Stimulated activated effector memory CD8-positive, alpha-beta T cell treated with anti-CD3 and anti-CD28 coated beads, Interleukin-12 subunit alpha, Interleukin-12 subunit beta, amount 100 ng/mL, for 72 hours (primary cell): ENCODE data around the gene HBA1.
"Not testable (repeated sequence)": the region's sequence is repeated elsewhere in the genome, so short reads cannot be mapped to it uniquely, and the experiment has no call there.

Source experiments
- ATAC-seq: fragments of 150-1000 bp; cut with Tn5 transposase; 2 replicates; pipeline ENCODE4 v1.10.0; 2021
- DNase-seq, 2 donors: peaks; one replicate each; pipeline ENCODE4 v3.0.0; 2021 to 2022; ENCODE audit warnings: low spot score in 2 of 2
- H3K27ac Mint-ChIP-seq: one replicate; pipeline ENCODE4 v1.8.0; 2022; ENCODE audit warnings: mild to moderate bottlenecking, mixed read lengths
- H3K36me3 Mint-ChIP-seq: one replicate; pipeline ENCODE4 v1.8.0; 2022; ENCODE audit warnings: mild to moderate bottlenecking, mixed read lengths
- H3K4me1 Mint-ChIP-seq: one replicate; pipeline ENCODE4 v1.8.0; 2022; ENCODE audit warnings: mixed read lengths
- H3K4me3 Mint-ChIP-seq: one replicate; pipeline ENCODE4 v1.8.0; 2022; ENCODE audit warnings: mild to moderate bottlenecking, mixed read lengths
- H3K9me3 Mint-ChIP-seq: one replicate; pipeline ENCODE4 v1.8.0; 2022; ENCODE audit warnings: mixed read lengths

Gene HBA1

DNA sequence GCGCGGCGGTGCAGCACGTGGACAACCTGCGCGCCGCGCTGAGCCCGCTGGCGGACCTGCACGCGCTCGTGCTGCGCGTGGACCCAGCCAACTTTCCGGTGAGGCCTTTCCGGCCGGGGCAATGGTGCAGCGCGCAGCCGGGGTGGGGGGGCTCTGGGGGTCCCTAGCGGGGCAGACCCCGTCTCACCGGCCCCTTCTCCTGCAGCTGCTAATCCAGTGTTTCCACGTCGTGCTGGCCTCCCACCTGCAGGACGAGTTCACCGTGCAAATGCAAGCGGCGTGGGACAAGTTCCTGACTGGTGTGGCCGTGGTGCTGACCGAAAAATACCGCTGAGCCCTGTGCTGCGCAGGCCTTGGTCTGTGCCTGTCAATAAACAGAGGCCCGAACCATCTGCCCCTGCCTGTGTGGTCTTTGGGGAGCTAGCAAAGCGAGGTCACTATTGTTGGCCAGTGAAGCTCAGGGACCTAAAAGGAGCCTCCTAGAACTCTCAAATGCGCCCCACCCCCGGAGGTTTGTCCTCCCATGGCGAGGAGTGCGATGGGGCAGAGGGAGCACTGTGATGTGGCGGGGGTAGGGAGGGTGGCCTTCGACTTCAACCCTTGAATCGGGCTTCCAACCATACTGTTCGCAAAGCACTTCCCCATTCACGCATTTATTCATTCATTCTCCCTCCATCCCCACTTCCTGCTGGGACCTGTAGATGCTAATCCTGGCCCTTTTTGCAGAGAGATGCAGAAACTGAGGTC lies 9.9 kb upstream of the HBA1 start:
- H3K9me3 Mint-ChIP-seq, result no peaks in the 10 kb centered on the region
- H3K4me3 Mint-ChIP-seq, result peak overlapping the region; percentile 44
- no peak for DNase-seq
- no peak for ATAC-seq
- no peaks in the 10 kb centered on the region for H3K36me3 Mint-ChIP-seq
- no peak overlapping the region for H3K27ac Mint-ChIP-seq
- peaks cover 17% of the 10 kb centered on the region for H3K4me1 Mint-ChIP-seq

DNA sequence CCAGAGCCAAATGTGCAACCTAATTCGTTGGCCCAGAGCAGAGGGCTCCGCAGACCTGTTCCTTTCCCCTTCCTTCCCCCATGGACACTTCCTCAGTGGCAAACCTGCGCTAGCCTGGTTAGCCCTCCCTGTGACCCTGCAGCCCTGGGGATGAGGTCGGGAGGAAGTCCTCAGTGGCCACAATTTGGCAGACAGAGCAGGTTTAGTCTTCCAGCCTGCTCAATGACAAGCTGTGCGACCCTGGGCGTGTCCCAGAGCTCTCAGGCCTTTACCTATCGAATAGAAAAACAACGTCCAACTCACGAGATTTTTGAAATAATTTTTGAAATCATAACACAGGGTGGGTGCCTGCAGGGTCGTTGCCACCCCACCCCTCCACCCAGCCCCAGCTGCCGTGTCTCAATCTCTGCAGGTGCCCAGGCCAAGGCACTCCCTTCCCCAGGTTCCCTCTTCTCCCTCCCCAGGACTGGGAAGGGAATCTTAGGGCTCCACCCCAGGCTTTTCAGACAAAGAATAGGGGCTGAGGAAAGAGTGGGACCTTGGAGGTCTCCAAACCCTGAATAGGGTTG lies 9.3 kb upstream of the HBA1 start:
- ATAC-seq (no peak), DNase-seq (no peak)
- Mint-ChIP-seq H3K4me3 (peak overlapping the region; percentile 10), H3K9me3 (no peaks in the 10 kb centered on the region), H3K27ac (no peak overlapping the region), H3K36me3 (no peaks in the 10 kb centered on the region), H3K4me1 (peaks cover 17% of the 10 kb centered on the region)

GRCh38 chr16:168424-168823 lies 8.1 kb upstream of the HBA1 start:
- peaks cover 17% of the 10 kb centered on the region for H3K4me1 Mint-ChIP-seq
- H3K36me3 Mint-ChIP-seq, result no peaks in the 10 kb centered on the region
- H3K27ac Mint-ChIP-seq, result no peak overlapping the region
- H3K9me3 Mint-ChIP-seq, result no peaks in the 10 kb centered on the region
- no peak for ATAC-seq
- no peak for DNase-seq
- no peak overlapping the region for H3K4me3 Mint-ChIP-seq

GRCh38 chr16:169014-169413 lies 7.5 kb upstream of the HBA1 start:
- Mint-ChIP-seq H3K27ac (no peak overlapping the region), H3K4me1 (peaks cover 17% of the 10 kb centered on the region), H3K36me3 (no peaks in the 10 kb centered on the region), H3K4me3 (no peak overlapping the region), H3K9me3 (no peaks in the 10 kb centered on the region)
- no peak for DNase-seq
- no peak for ATAC-seq

GRCh38 chr16:170088-170507 lies 6.4 kb upstream of the HBA1 start:
- not testable (repeated sequence) for H3K27ac Mint-ChIP-seq, H3K36me3 Mint-ChIP-seq, DNase-seq, ATAC-seq, H3K9me3 Mint-ChIP-seq, H3K4me3 Mint-ChIP-seq
- H3K4me1 Mint-ChIP-seq, result peaks cover 22% of the 10 kb centered on the region

- Mint-ChIP-seq H3K4me1 (peaks cover 17% of the 10 kb centered on the region), H3K27ac (no peak overlapping the region), H3K4me3 (no peak overlapping the region), H3K36me3 (no peaks in the 10 kb centered on the region), H3K9me3 (no peaks in the 10 kb centered on the region)
- ATAC-seq, result no peak
- no peak for DNase-seq
These were observed 5.7 kb upstream of the HBA1 start for GRCh38 chr16:170788-171187.

DNA sequence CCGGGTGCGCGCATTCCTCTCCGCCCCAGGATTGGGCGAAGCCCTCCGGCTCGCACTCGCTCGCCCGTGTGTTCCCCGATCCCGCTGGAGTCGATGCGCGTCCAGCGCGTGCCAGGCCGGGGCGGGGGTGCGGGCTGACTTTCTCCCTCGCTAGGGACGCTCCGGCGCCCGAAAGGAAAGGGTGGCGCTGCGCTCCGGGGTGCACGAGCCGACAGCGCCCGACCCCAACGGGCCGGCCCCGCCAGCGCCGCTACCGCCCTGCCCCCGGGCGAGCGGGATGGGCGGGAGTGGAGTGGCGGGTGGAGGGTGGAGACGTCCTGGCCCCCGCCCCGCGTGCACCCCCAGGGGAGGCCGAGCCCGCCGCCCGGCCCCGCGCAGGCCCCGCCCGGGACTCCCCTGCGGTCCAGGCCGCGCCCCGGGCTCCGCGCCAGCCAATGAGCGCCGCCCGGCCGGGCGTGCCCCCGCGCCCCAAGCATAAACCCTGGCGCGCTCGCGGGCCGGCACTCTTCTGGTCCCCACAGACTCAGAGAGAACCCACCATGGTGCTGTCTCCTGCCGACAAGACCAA lies 4.0 kb upstream of the HBA1 start, which contains the start of gene HBA2:
Gene HBA2 (plus strand): TSS at position 503 of the 568 bp plus-strand sequence. CDS start 37 bp downstream, at position 540.
- H3K4me1 Mint-ChIP-seq, result peaks cover 10% of the 10 kb centered on the region
- not testable (repeated sequence) for H3K36me3 Mint-ChIP-seq, H3K9me3 Mint-ChIP-seq, H3K4me3 Mint-ChIP-seq, H3K27ac Mint-ChIP-seq, DNase-seq
- ATAC-seq, result peak; percentile 42

- not testable (repeated sequence) for H3K36me3 Mint-ChIP-seq, H3K9me3 Mint-ChIP-seq, H3K27ac Mint-ChIP-seq, DNase-seq, H3K4me3 Mint-ChIP-seq, ATAC-seq
- H3K4me1 Mint-ChIP-seq, result peaks cover 10% of the 10 kb centered on the region
These were observed 3.1 kb upstream of the HBA1 start for GRCh38 chr16:173211-173854.

GRCh38 chr16:173928-174769 lies 2.3 kb upstream of the HBA1 start:
- H3K4me3 Mint-ChIP-seq, H3K4me1 Mint-ChIP-seq, ATAC-seq, H3K36me3 Mint-ChIP-seq, H3K9me3 Mint-ChIP-seq, H3K27ac Mint-ChIP-seq, DNase-seq: not testable (repeated sequence)

- Mint-ChIP-seq H3K4me1 (peaks cover 5% of the 10 kb centered on the region), H3K36me3 (no peaks in the 10 kb centered on the region), H3K9me3 (no peaks in the 10 kb centered on the region), H3K27ac (no peak overlapping the region), H3K4me3 (peak overlapping the region; percentile 8)
- DNase-seq (no peak), ATAC-seq (no peak)
These were observed 1.2 kb upstream of the HBA1 start for GRCh38 chr16:175011-175949.

DNA sequence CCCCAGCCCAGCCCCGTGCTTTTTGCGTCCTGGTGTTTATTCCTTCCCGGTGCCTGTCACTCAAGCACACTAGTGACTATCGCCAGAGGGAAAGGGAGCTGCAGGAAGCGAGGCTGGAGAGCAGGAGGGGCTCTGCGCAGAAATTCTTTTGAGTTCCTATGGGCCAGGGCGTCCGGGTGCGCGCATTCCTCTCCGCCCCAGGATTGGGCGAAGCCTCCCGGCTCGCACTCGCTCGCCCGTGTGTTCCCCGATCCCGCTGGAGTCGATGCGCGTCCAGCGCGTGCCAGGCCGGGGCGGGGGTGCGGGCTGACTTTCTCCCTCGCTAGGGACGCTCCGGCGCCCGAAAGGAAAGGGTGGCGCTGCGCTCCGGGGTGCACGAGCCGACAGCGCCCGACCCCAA lies 474 bp upstream of the HBA1 start:
- ATAC-seq, DNase-seq, H3K36me3 Mint-ChIP-seq, H3K9me3 Mint-ChIP-seq, H3K4me1 Mint-ChIP-seq, H3K27ac Mint-ChIP-seq: not testable (repeated sequence)
- H3K4me3 Mint-ChIP-seq, result peak overlapping the region; percentile 8

- ATAC-seq, result no peak
- Mint-ChIP-seq H3K9me3 (no peaks in the 10 kb centered on the region), H3K4me1 (peaks cover 5% of the 10 kb centered on the region), H3K36me3 (no peaks in the 10 kb centered on the region), H3K4me3 (peak overlapping the region; percentile 21), H3K27ac (no peak overlapping the region)
- DNase-seq, result no peak
These were observed 928 bp downstream of the HBA1 start for GRCh38 chr16:177394-177822.

GRCh38 chr16:177981-178667 lies 1.6 kb downstream of the HBA1 start:
- H3K27ac Mint-ChIP-seq, result no peak overlapping the region
- peaks cover 5% of the 10 kb centered on the region for H3K4me1 Mint-ChIP-seq
- ATAC-seq, result no peak
- H3K9me3 Mint-ChIP-seq, result no peaks in the 10 kb centered on the region
- no peak for DNase-seq
- H3K4me3 Mint-ChIP-seq, result peak overlapping the region; percentile 21
- H3K36me3 Mint-ChIP-seq, result no peaks in the 10 kb centered on the region

DNA sequence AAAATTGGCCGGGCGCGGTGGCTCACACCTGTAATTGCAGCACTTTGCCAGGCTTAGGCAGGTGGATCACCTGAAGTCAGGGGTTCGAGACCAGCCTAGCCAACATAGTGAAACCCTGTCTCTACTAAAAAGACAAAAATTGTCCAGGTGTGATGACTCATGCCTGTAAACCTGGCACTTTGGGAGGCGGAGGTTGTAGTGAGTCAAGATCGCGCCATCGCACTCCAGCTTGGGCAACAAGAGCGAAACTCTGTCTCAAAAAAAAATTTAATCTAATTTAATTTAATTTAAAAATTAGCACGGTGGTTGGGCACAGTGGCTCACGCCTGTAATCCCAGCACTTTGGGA lies 2.2 kb downstream of the HBA1 start:
- DNase-seq (no peak), ATAC-seq (no peak)
- Mint-ChIP-seq H3K9me3 (no peaks in the 10 kb centered on the region), H3K27ac (no peak overlapping the region), H3K4me1 (peaks cover 5% of the 10 kb centered on the region), H3K36me3 (no peaks in the 10 kb centered on the region), H3K4me3 (no peak overlapping the region)
